Measurements from ENCODE around the gene KCNMA1. TPM values are rescaled to one million over a fixed set of nuclear protein-coding genes. Genes with fewer than 3 reads are reported as not detected.

The KCNMA1 gene
- total and polyA plus RNA-seq, 10 of the 15 experiments (the other 5 are each of a cell fraction or from before 2014, with no cell fraction given): 8.5 to 77.0 (median 21.3) TPM

DNA sequence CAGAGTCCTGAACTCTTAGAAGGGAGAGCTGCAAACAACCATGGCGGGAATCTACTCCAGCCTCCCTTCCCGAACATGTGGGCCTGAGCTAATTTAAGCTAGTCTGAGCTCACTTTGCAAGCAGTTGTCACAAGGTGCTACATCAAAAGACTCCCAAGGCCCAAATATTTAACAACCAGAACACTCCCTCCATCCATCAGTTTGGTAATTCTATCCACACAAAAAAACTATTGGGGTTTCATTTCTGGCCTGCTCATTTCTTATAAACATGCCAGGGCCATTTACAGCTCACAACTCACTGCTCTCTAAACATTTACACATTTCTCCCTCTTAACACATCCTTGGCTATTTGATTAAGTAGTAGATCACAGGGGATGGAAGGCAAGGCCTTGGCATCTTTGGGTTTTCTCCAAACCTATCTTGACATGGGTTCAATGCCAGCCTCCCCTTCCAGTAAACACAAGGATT lies 263.4 kb downstream of the KCNMA1 start (continued):
- TF ChIP-seq ZBTB11 (CRISPR knock-in tag; IDR thresholded peaks at IDR 0.05) (no peak), ZZZ3 (IDR thresholded peaks at IDR 0.05; ENCODE audit: control insufficient read depth, insufficient read length, low read depth) (no peak), SREBF2 (IDR thresholded peaks at IDR 0.05; ENCODE audit: low read length) (no peak)

- ATAC-seq (no peak), DNase-seq (ENCODE audit: low read depth, low spot score) (no peak), FAIRE-seq (no peak)
- Histone ChIP-seq H2AFZ (ENCODE audit: control insufficient read depth, low read depth, low read length) (no peak overlapping the region), H3K27me3 (replicated peaks in 1 of 2; ENCODE audit: control insufficient read depth in 2 of 2, insufficient read depth in 2 of 2, low read length in 1 of 2) (no peaks in the 10 kb centered on the region), H3K9me3 (replicated peaks; ENCODE audit: control insufficient read depth, insufficient read depth, low read length) (no peaks in the 10 kb centered on the region), H3K4me1 (ENCODE audit: control insufficient read depth, insufficient read depth, low read length) (no peaks in the 10 kb centered on the region), H4K20me1 (ENCODE audit: control insufficient read depth, insufficient read depth) (no peaks in the 10 kb centered on the region), H3K4me3 (no peak overlapping the region), H3K36me3 (ENCODE audit: control insufficient read depth in 2 of 2, insufficient read depth in 2 of 2, low read length in 1 of 2) (no peaks in the 10 kb centered on the region), H3K27ac (ENCODE audit: control insufficient read depth, insufficient read depth) (no peak overlapping the region), H3K4me2 (ENCODE audit: control insufficient read depth, insufficient read depth) (no peak overlapping the region), H3K79me2 (ENCODE audit: control insufficient read depth, insufficient read depth, low read length) (no peaks in the 10 kb centered on the region), H3K9ac (ENCODE audit: control insufficient read depth, insufficient read depth, low read length) (no peak overlapping the region)
- POLR2A ChIA-PET: no interaction called here
- RAD21 ChIA-PET (ENCODE audit: unreplicated experiment): no interaction called here
- 82% methylated on average over 7 of the region's 7 CpGs for WGBS (ENCODE audit: insufficient coverage, insufficient replicate concordance, low lambda C conversion rate, missing lambda C conversion rate)
- intact Hi-C loops (cut with micrococcal nuclease; ENCODE audit: unreplicated experiment): no loop called here
- BruUV-seq (replicated peaks): no TSS peak
- SMC1A ChIA-PET (ENCODE audit: uncharacterized antibody, unreplicated experiment): interaction anchor here (0.8 to 1.2 kb wide), 2 partner anchors 19 to 89 kb away, joined by 3 read pairs; no protein-coding TSS in a partner anchor
- CTCF ChIA-PET: interaction anchor here (0.7 to 1.9 kb wide), 8 partner anchors 7 to 269 kb away, joined by 3 to 5 read pairs (median 3); no protein-coding TSS in a partner anchor
- in situ Hi-C loops (cut with MboI): no loop called here
- no peak for TF ChIP-seq PBX3 (IDR thresholded peaks at IDR 0.05; ENCODE audit: insufficient replicate concordance, low read depth, low read length)
- no peak for TF ChIP-seq POU2F2 (IDR thresholded peaks at IDR 0.05; ENCODE audit: borderline replicate concordance, low read depth, low read length)
- no peak for TF ChIP-seq CEBPZ (IDR thresholded peaks at IDR 0.05; ENCODE audit: low read depth, low read length)
- no peak for TF ChIP-seq NR2C2 (IDR thresholded peaks at IDR 0.05; ENCODE audit: borderline replicate concordance, control insufficient read depth, insufficient read length, low read depth)
- no peak for TF ChIP-seq ZNF217 (IDR thresholded peaks at IDR 0.05)
- no peak for TF ChIP-seq RELB (IDR thresholded peaks at IDR 0.05; ENCODE audit: low read depth)
- TF ChIP-seq RBBP5 (conservative IDR thresholded peaks at IDR 0.05): no peak
These were observed 265.5 kb downstream of the KCNMA1 start for GRCh38 chr10:77371848-77372799.
